Right cardiac atrium (tissue), 5 donors: ENCODE data around the gene EPHB3. TPM values are rescaled to one million over a fixed set of nuclear protein-coding genes. Genes with fewer than 3 reads are reported as not detected.

ENCODE experiments used
- ATAC-seq, 2 donors: fragments of 200-7000 bp; cut with Tn5 transposase; one replicate each; pipeline versions ENCODE4 v1.8.0 to v1.9.1; 2020; ENCODE audit warnings: moderate library complexity in 2 of 2, mild to moderate bottlenecking in 1 of 2
- DNase-seq, 3 donors: peaks; one replicate each; pipeline ENCODE4 v3.0.0-alpha.2; 2020
- H3K27ac ChIP-seq: one replicate; pipeline ENCODE4 v1.5.1; 2013; ENCODE audit warnings: mild to moderate bottlenecking, low read length, control low read depth, moderate library complexity
- H3K27me3 ChIP-seq: one replicate; pipeline ENCODE4 v1.6.1; 2013; ENCODE audit not compliant: control insufficient read depth, insufficient read depth
- H3K4me1 ChIP-seq: one replicate; pipeline ENCODE4 v1.6.1; 2013; ENCODE audit warnings: low read length; ENCODE audit not compliant: control insufficient read depth, insufficient read depth
- H3K4me3 ChIP-seq: one replicate; pipeline ENCODE4 v1.5.1; 2013; ENCODE audit warnings: low read length, control low read depth
- H3K9me3 ChIP-seq: one replicate; pipeline ENCODE4 v1.6.1; 2013; ENCODE audit warnings: low read length; ENCODE audit not compliant: control insufficient read depth
- WGBS: extraction: QIAGEN DNeasy Blood & Tissue Kit; methylation state at CpG from one replicate; pipeline ENCODE4 v1.1.7; 2013; 5-methylcytosine and 5-hydroxymethylcytosine counted together
- intact Hi-C, 4 donors: fragments of 100-400 bp; cut with DNase I; formaldehyde crosslinking; loops; one replicate each; pipeline versions ENCODE4 v1.11.0 to v1.14.0; 2022 to 2023
- polyA plus RNA-seq: library from polyadenylated mRNA; stranded (reverse); fragments of 200-250 nt; gene quantifications from one replicate; pipeline ENCODE4 v1.2.3, GENCODE V29; 2013
- total RNA-seq, 4 donors: library from RNA; stranded (reverse); fragmentation: NEBNext Ultra II Directional; extraction: Animal tissue kit (Norgen Biotek cat#: 25700); gene quantifications; one replicate each; pipeline ENCODE4 v1.2.1, GENCODE V29; 2021
- donor health status: healthy with polysubstance abuse.
- donor health status: DM: no; HTN: yes; CAD: no.
- donor health status: DM: no; HTN: no; CAD: no.
- donor health status: DM: no; HTN: yes; CAD: no; lungs with severe emphysema.
- donor health status: DM: yes; HTN: yes; CAD: no.

The EPHB3 gene
- total and polyA plus RNA-seq, 5 donors = 0.52 to 3.4 (median 2.9) TPM

- intact Hi-C loops = no loop called here
Observed at GRCh38 chr3:184556582-184557347, 4.8 kb upstream of the EPHB3 start.

GRCh38 chr3:184557348-184557950 lies 4.1 kb upstream of the EPHB3 start:
- Histone ChIP-seq H3K9me3 (no peaks in the 10 kb centered on the region), H3K27me3 (no peaks in the 10 kb centered on the region), H3K4me1 (no peaks in the 10 kb centered on the region), H3K27ac (no peak overlapping the region), H3K4me3 (no peak overlapping the region)
- WGBS = 71% methylated on average over 7 of the region's 7 CpGs
- intact Hi-C loops = no loop called here
- DNase-seq (no peak), ATAC-seq (no peak)

More at GRCh38 chr3:184556582-184557347, 4.8 kb upstream of the EPHB3 start:
- no peaks in the 10 kb centered on the region for H3K4me1 ChIP-seq
- no peak overlapping the region for H3K27ac ChIP-seq
- H3K4me3 ChIP-seq = no peak overlapping the region
- 46% methylated on average over 15 of the region's 15 CpGs for WGBS
- DNase-seq = no peak
- ATAC-seq = no peak
- no peaks in the 10 kb centered on the region for H3K9me3 ChIP-seq
- no peaks in the 10 kb centered on the region for H3K27me3 ChIP-seq

GRCh38 chr3:184558726-184559125 lies 2.9 kb upstream of the EPHB3 start:
- Histone ChIP-seq H3K27me3 (no peaks in the 10 kb centered on the region), H3K9me3 (no peaks in the 10 kb centered on the region), H3K4me3 (no peak overlapping the region), H3K27ac (no peak overlapping the region), H3K4me1 (no peaks in the 10 kb centered on the region)
- WGBS = 72% methylated on average over 6 of the region's 6 CpGs
- intact Hi-C loops = no loop called here
- DNase-seq = no peak
- ATAC-seq = no peak

GRCh38 chr3:184559336-184559735 lies 2.2 kb upstream of the EPHB3 start:
- no peaks in the 10 kb centered on the region for H3K27me3 ChIP-seq
- DNase-seq = peak in 1 of 3 donors; percentile 47
- WGBS = 84% methylated on average over 11 of the region's 11 CpGs
- intact Hi-C loops = no loop called here
- H3K27ac ChIP-seq = no peak overlapping the region
- H3K4me3 ChIP-seq = no peak overlapping the region
- no peak for ATAC-seq
- H3K4me1 ChIP-seq = no peaks in the 10 kb centered on the region
- H3K9me3 ChIP-seq = no peaks in the 10 kb centered on the region

GRCh38 chr3:184560531-184560930 lies 1.1 kb upstream of the EPHB3 start:
- Histone ChIP-seq H3K4me1 (no peaks in the 10 kb centered on the region), H3K9me3 (no peaks in the 10 kb centered on the region), H3K4me3 (no peak overlapping the region), H3K27me3 (no peaks in the 10 kb centered on the region), H3K27ac (no peak overlapping the region)
- 86% methylated on average over 3 of the region's 3 CpGs for WGBS
- no peak for DNase-seq
- ATAC-seq = no peak
- intact Hi-C loops = no loop called here

GRCh38 chr3:184561913-184562877 lies 610 bp downstream of the EPHB3 start:
- DNase-seq = peak in 1 of 3 donors; percentile 72
- peak; percentile 6 to 14 for ATAC-seq
- WGBS = 4% methylated on average over 109 of the region's 109 CpGs
- Histone ChIP-seq H3K4me3 (peak overlapping the region; percentile 55), H3K4me1 (no peaks in the 10 kb centered on the region), H3K9me3 (no peaks in the 10 kb centered on the region), H3K27ac (no peak overlapping the region), H3K27me3 (no peaks in the 10 kb centered on the region)
- intact Hi-C loops = no loop called here

GRCh38 chr3:184562878-184563560 lies 1.4 kb downstream of the EPHB3 start:
- Histone ChIP-seq H3K27me3 (no peaks in the 10 kb centered on the region), H3K4me3 (peak overlapping the region; percentile 55), H3K27ac (no peak overlapping the region), H3K4me1 (no peaks in the 10 kb centered on the region), H3K9me3 (no peaks in the 10 kb centered on the region)
- intact Hi-C loops = no loop called here
- DNase-seq = peak in 2 of 3 donors; percentile 75 to 76
- ATAC-seq = no peak
- WGBS = 39% methylated on average over 24 of the region's 24 CpGs

GRCh38 chr3:184563561-184563925 lies 2.0 kb downstream of the EPHB3 start:
- no peaks in the 10 kb centered on the region for H3K27me3 ChIP-seq
- peak in 1 of 3 donors; percentile 51 for DNase-seq
- no peaks in the 10 kb centered on the region for H3K4me1 ChIP-seq
- ATAC-seq = no peak
- 60% methylated on average over 11 of the region's 11 CpGs for WGBS
- H3K4me3 ChIP-seq = no peak overlapping the region
- intact Hi-C loops = no loop called here
- H3K27ac ChIP-seq = no peak overlapping the region
- no peaks in the 10 kb centered on the region for H3K9me3 ChIP-seq

GRCh38 chr3:184563941-184564684 lies 2.5 kb downstream of the EPHB3 start:
- intact Hi-C loops = no loop called here
- ATAC-seq = no peak
- H3K4me1 ChIP-seq = no peaks in the 10 kb centered on the region

More at GRCh38 chr3:184563941-184564684, 2.5 kb downstream of the EPHB3 start:
- Histone ChIP-seq H3K27ac (no peak overlapping the region), H3K9me3 (no peaks in the 10 kb centered on the region), H3K4me3 (no peak overlapping the region), H3K27me3 (no peaks in the 10 kb centered on the region)
- WGBS = 68% methylated on average over 13 of the region's 13 CpGs
- DNase-seq = no peak
